H1 (cell line): ENCODE data around the gene CHD3. TPM values are rescaled to one million over a fixed set of nuclear protein-coding genes. Genes with fewer than 3 reads are reported as not detected.

Experiments used
- ASH2L ChIP-seq: fragments of 200-600, 300-600 bp; sonication (generic); IDR thresholded peaks from one replicate; pipeline ENCODE4 v1.7.1; 2017; ENCODE audit warnings: low read length
- ATF3 ChIP-seq: IDR thresholded peaks from 2 replicates; pipeline ENCODE4 v1.6.1; 2011; ENCODE audit warnings: low read depth, mild to moderate bottlenecking, low read length; ENCODE audit not compliant: insufficient read depth
- BACH1 ChIP-seq: IDR thresholded peaks from 2 replicates; pipeline ENCODE4 v1.6.1; 2012; ENCODE audit warnings: low read length, improper control_type of control experiment
- CBX8 ChIP-seq: fragments of 300-800, 300-1000 bp; sonication (generic); IDR thresholded peaks from 2 replicates; pipeline ENCODE4 v1.7.1; 2016; ENCODE audit warnings: low read depth, low read length, borderline replicate concordance
- CHD1 ChIP-seq: IDR thresholded peaks from 2 replicates; pipeline ENCODE4 v1.6.1; 2012; ENCODE audit warnings: low read depth, low read length, improper control_type of control experiment
- CHD2 ChIP-seq: IDR thresholded peaks from 2 replicates; pipeline ENCODE4 v1.6.1; 2012; ENCODE audit warnings: low read length, improper control_type of control experiment
- CTCF ChIP-seq, 3 experiments: IDR thresholded peaks; 1 replicate in 2 of 3; 2 replicates in 1 of 3; pipeline versions ENCODE4 v1.5.1 to v1.6.1; 2011; ENCODE audit warnings: low read length in 3 of 3, mild to moderate bottlenecking in 3 of 3, inconsistent platforms in 2 of 3, low read depth in 1 of 3, moderate library complexity in 1 of 3; ENCODE audit not compliant: insufficient read depth in 1 of 3; ENCODE audit errors: control extremely low read depth in 1 of 3
- EGR1 ChIP-seq: IDR thresholded peaks from 2 replicates; pipeline ENCODE4 v1.6.1; 2011; ENCODE audit warnings: low read depth, low read length, borderline replicate concordance
- EP300 ChIP-seq, 2 experiments: IDR thresholded peaks; 1 replicate in 1 of 2; 2 replicates in 1 of 2; pipeline ENCODE4 v1.6.1; 2011 to 2012; ENCODE audit warnings: low read depth in 2 of 2, low read length in 2 of 2, mild to moderate bottlenecking in 2 of 2, borderline replicate concordance in 1 of 2, inconsistent platforms in 1 of 2, moderate library complexity in 1 of 2
- FOSL1 ChIP-seq: IDR thresholded peaks from 2 replicates; pipeline ENCODE4 v1.6.1; 2011; ENCODE audit warnings: mild to moderate bottlenecking, low read depth, low read length, moderate library complexity; ENCODE audit not compliant: insufficient read depth
- JUN ChIP-seq: IDR thresholded peaks from 2 replicates; pipeline ENCODE4 v1.6.1; 2011; ENCODE audit warnings: low read depth, mild to moderate bottlenecking, improper control_type of control experiment, low read length
- KDM4A ChIP-seq: IDR thresholded peaks from one replicate; pipeline ENCODE4 v1.7.1; 2012; ENCODE audit warnings: low read depth, mild to moderate bottlenecking, moderate library complexity, low read length, inconsistent platforms; ENCODE audit not compliant: severe bottlenecking
- MAFK ChIP-seq: IDR thresholded peaks from 2 replicates; pipeline ENCODE4 v1.6.1; 2012; ENCODE audit warnings: low read depth, mild to moderate bottlenecking, improper control_type of control experiment, low read length
- MAX ChIP-seq: IDR thresholded peaks from 2 replicates; pipeline ENCODE4 v1.6.1; 2012; ENCODE audit warnings: inconsistent platforms
- POU5F1 ChIP-seq: IDR thresholded peaks from 2 replicates; pipeline ENCODE4 v1.6.1; 2011; ENCODE audit warnings: low read depth, mild to moderate bottlenecking, low read length, moderate library complexity
- RBBP5 ChIP-seq: IDR thresholded peaks from 2 replicates; pipeline ENCODE4 v1.7.1; 2012; ENCODE audit warnings: low read depth, mild to moderate bottlenecking, inconsistent platforms, low read length, moderate library complexity, borderline replicate concordance
- RXRA ChIP-seq: IDR thresholded peaks from 2 replicates; pipeline ENCODE4 v1.6.1; 2011; ENCODE audit warnings: low read depth, mild to moderate bottlenecking, low read length, moderate library complexity; ENCODE audit not compliant: insufficient read depth
- SAP30 ChIP-seq: fragments of 300-600 bp; sonication (generic); IDR thresholded peaks from 2 replicates; pipeline ENCODE4 v1.7.1; 2012; ENCODE audit warnings: low read length, moderate library complexity, mild to moderate bottlenecking, inconsistent platforms; ENCODE audit not compliant: insufficient read depth, insufficient replicate concordance
- TAF1 ChIP-seq: IDR thresholded peaks from 2 replicates; pipeline ENCODE4 v1.6.1; 2011; ENCODE audit warnings: mild to moderate bottlenecking, low read depth, low read length
- TCF12 ChIP-seq: IDR thresholded peaks from 2 replicates; pipeline ENCODE4 v1.6.1; 2011; ENCODE audit warnings: low read depth, mild to moderate bottlenecking, low read length
- polyA plus RNA-seq, 7 experiments: library from polyadenylated mRNA; depleted of rRNA in 3 of 7; stranded (reverse) in 5 of 7; unstranded in 2 of 7; fragments of >200 nt in 5 of 7; fragments of 200-250 nt in 2 of 7; gene quantifications; 1 replicate in 5 of 7; 2 replicates in 1 of 7; 4 replicates in 1 of 7; pipeline versions ENCODE4 v1.2.1 to v1.2.3, GENCODE V29; 2011 to 2013; ENCODE audit warnings: missing spikeins in 2 of 7, mixed read lengths in 2 of 7
- total RNA-seq: library from RNA; stranded (reverse); fragmentation: NEBNext Ultra II Directional; extraction: Animal tissue kit (Norgen Biotek cat#: 25700); gene quantifications from 2 replicates; pipeline ENCODE4 v1.2.1, GENCODE V29; 2021

CHD3 gene
- total and polyA plus RNA-seq, 2 of the 8 experiments (the other 6 are each of a cell fraction or from before 2014, with no cell fraction given): 12.3 to 12.9 TPM

- peak; percentile 91 for TF ChIP-seq ATF3
- peak; percentile 53 for TF ChIP-seq ASH2L
- TF ChIP-seq RBBP5: 0 out of 2 replicates have a peak, but pooled peaks have one; percentile 70
- TF ChIP-seq SAP30: no peak
- no peak for TF ChIP-seq JUN
- peak; percentile 49; the same call in 1 of the 2 replicates for TF ChIP-seq EGR1
- TF ChIP-seq MAX: peak; percentile 95
- no peak for TF ChIP-seq CHD1
- no peak for TF ChIP-seq TAF1
- TF ChIP-seq CTCF (IDR thresholded peaks at IDR 0.05; ENCODE audit: control extremely low read depth in 1 of 3, insufficient read depth in 1 of 3, low read depth in 1 of 3, low read length in 3 of 3): no peak
- no peak for TF ChIP-seq FOSL1
- TF ChIP-seq MAFK: no peak
- no peak for TF ChIP-seq TCF12
- TF ChIP-seq EP300 (IDR thresholded peaks at IDR 0.05; ENCODE audit: borderline replicate concordance in 1 of 2, low read depth in 2 of 2, low read length in 2 of 2): no peak
- TF ChIP-seq CBX8: no peak
- TF ChIP-seq CHD2: peak; percentile 41; the same call in 1 of the 2 replicates
- peak; percentile 94 for TF ChIP-seq KDM4A
- 0 out of 2 replicates have a peak, but pooled peaks have one; percentile 37 for TF ChIP-seq BACH1
- TF ChIP-seq POU5F1: no peak
- TF ChIP-seq RXRA: no peak
These were observed 27.2 kb downstream of the CHD3 start, which contains the start of gene RNF227 (continued) for GRCh38 chr17:7915611-7916384.
